Erythroblast (primary cell): Measurements from ENCODE around the gene ZNRF3.

Experiments used
- GATA1 ChIP-seq: IDR thresholded peaks from 2 replicates; pipeline ENCODE4 v1.6.1; 2011; ENCODE audit warnings: low read depth, mild to moderate bottlenecking, control low read depth, low read length, moderate library complexity
- POLR2A ChIP-seq: IDR thresholded peaks from 2 replicates; pipeline ENCODE4 v1.6.1; 2011; ENCODE audit warnings: mild to moderate bottlenecking, low read length

DNA sequence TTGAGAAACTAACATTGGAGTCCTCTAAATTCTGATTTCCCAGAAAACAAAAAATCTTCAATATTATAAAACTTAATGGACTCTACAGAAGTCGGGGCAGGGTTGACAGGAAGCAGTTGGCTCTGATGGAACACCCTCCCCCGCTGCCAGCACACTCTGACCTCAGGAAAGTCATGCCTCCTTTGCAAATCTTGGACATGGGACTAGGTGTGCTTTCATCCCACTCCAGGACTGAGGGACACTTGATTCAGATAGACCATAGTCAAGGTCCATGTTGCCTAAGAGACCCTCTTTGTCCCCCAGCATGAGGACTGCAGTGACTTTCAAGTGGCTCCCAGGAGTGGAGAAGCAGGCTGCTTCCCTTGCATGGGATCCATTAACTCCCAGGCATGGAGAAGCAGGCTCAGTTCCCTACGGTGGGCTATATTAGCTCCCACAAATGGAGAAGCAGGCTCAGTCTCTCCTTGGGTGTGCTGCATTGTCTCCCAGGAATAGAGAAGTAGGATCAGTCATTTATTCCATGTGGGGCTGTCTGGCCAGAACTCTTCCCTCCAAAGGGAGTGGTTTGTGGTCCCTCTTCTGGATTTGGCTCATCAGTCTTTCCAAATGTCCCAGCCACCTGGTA, 139.9 kb downstream of the ZNRF3 start:
- no peak for TF ChIP-seq POLR2A
- no peak for TF ChIP-seq GATA1
